Fibroblast of lung (primary cell): ENCODE results near the gene KRTAP9-7.

ENCODE experiments used
- EZH2 ChIP-seq: IDR thresholded peaks from 2 replicates; pipeline ENCODE4 v1.5.1; 2012; ENCODE audit warnings: low read length, control low read depth, mild to moderate bottlenecking; ENCODE audit errors: missing control alignments
- TF ChIP-seq, protein P1 (sequence below), 2 donors: IDR thresholded peaks in 1 of 2; conservative IDR thresholded peaks in 1 of 2; 1 replicate in 1 of 2; 2 replicates in 1 of 2; pipeline ENCODE4 v1.5.1; 2011 to 2012; ENCODE audit warnings: low read length in 2 of 2, control low read depth in 1 of 2, inconsistent platforms in 1 of 2, low read depth in 1 of 2, mild to moderate bottlenecking in 1 of 2

DNA sequence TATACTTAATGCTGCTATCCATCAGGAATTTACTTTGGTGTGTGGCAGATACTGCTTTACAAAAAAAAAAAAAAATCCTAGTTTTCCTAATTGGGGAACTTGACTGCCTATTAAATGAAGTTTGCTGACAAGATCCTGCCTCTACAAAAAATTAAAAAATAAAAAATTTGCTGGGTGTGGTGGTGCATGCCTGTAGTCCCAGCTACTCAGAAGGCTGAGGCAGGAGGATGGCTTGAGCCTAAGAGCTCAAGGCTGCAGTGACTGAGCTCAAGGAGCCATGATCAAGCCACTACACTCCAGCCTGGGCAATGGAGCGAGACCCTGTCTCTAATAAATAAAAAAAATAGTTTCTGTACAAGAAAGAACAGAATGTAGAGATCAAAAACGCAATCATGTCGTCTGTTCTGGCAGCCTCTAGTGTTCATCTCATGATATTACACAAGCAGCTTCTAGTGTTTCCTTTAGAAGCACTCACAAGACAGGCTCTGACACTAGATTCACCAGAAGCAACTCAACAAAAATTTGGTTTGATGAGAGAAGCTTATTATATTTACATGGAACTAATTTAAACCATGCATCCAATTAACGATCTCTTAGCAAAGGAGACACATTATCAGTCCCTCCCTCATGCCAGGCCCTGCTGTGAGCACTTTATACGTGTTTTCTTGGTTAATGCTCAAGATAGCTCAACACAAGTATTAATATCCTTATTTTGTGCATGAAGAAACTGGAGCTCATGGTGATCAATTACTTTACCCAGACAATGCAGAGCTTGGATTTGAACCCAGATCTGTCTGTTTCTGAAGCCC, 46.8 kb downstream of the KRTAP9-7 start:
- TF ChIP-seq, protein P1, sequence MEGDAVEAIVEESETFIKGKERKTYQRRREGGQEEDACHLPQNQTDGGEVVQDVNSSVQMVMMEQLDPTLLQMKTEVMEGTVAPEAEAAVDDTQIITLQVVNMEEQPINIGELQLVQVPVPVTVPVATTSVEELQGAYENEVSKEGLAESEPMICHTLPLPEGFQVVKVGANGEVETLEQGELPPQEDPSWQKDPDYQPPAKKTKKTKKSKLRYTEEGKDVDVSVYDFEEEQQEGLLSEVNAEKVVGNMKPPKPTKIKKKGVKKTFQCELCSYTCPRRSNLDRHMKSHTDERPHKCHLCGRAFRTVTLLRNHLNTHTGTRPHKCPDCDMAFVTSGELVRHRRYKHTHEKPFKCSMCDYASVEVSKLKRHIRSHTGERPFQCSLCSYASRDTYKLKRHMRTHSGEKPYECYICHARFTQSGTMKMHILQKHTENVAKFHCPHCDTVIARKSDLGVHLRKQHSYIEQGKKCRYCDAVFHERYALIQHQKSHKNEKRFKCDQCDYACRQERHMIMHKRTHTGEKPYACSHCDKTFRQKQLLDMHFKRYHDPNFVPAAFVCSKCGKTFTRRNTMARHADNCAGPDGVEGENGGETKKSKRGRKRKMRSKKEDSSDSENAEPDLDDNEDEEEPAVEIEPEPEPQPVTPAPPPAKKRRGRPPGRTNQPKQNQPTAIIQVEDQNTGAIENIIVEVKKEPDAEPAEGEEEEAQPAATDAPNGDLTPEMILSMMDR (conservative IDR thresholded peaks at IDR 0.05 in 1 of 2, IDR thresholded peaks at IDR 0.05 in 1 of 2; ENCODE audit: low read depth in 1 of 2, low read length in 2 of 2) = peak; percentile 90
- no peak for TF ChIP-seq EZH2
